Fibroblast of villous mesenchyme (primary cell): ENCODE measurements around the gene TBPL2. TPM values are rescaled to one million over a fixed set of nuclear protein-coding genes. Genes with fewer than 3 reads are reported as not detected.
A peak's percentile ranks its signal among the peaks of the same experiment; 100 is the strongest.

Source experiments
- DNase-seq: peaks from one replicate; pipeline ENCODE4 v3.0.0-alpha.2; 2010; ENCODE audit warnings: low read depth
- H3K4me3 ChIP-seq: 2 replicates; pipeline ENCODE4 v1.5.1; 2011; ENCODE audit warnings: low read depth, mild to moderate bottlenecking, low read length
- total RNA-seq: library from RNA; depleted of rRNA; stranded (reverse); fragments of >200 nt; gene quantifications from 2 replicates; pipeline ENCODE4 v1.2.3, GENCODE V29; 2012
- TF ChIP-seq, protein P1 (sequence below): IDR thresholded peaks from 2 replicates; pipeline ENCODE4 v1.5.1; 2012; ENCODE audit warnings: low read depth, mild to moderate bottlenecking, low read length; ENCODE audit not compliant: insufficient read depth

TBPL2 gene
- total RNA-seq, 1 donor: not detected

DNA sequence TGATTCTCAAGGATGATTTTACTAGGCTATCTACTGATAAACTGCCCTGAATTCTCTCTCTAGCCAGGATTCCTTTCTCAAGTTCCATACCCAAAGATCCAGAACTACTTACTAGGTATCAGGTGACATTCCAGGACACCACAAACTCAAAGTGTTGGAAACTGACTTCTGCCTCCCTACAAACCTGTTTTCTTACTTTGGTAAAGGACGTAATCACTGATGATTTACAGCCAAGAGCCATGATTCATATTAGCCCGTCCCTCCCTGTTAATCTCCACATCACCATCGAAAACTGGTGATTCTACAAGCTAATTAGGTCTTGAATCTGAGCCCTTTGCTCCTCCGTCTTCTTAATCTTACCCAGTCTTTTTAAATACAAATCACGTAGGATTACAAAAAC, 27.7 kb downstream of the TBPL2 start:
- DNase-seq: peak; percentile 45
- TF ChIP-seq, protein P1, sequence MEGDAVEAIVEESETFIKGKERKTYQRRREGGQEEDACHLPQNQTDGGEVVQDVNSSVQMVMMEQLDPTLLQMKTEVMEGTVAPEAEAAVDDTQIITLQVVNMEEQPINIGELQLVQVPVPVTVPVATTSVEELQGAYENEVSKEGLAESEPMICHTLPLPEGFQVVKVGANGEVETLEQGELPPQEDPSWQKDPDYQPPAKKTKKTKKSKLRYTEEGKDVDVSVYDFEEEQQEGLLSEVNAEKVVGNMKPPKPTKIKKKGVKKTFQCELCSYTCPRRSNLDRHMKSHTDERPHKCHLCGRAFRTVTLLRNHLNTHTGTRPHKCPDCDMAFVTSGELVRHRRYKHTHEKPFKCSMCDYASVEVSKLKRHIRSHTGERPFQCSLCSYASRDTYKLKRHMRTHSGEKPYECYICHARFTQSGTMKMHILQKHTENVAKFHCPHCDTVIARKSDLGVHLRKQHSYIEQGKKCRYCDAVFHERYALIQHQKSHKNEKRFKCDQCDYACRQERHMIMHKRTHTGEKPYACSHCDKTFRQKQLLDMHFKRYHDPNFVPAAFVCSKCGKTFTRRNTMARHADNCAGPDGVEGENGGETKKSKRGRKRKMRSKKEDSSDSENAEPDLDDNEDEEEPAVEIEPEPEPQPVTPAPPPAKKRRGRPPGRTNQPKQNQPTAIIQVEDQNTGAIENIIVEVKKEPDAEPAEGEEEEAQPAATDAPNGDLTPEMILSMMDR: no peak
- H3K4me3 ChIP-seq: no peak overlapping the region

DNA sequence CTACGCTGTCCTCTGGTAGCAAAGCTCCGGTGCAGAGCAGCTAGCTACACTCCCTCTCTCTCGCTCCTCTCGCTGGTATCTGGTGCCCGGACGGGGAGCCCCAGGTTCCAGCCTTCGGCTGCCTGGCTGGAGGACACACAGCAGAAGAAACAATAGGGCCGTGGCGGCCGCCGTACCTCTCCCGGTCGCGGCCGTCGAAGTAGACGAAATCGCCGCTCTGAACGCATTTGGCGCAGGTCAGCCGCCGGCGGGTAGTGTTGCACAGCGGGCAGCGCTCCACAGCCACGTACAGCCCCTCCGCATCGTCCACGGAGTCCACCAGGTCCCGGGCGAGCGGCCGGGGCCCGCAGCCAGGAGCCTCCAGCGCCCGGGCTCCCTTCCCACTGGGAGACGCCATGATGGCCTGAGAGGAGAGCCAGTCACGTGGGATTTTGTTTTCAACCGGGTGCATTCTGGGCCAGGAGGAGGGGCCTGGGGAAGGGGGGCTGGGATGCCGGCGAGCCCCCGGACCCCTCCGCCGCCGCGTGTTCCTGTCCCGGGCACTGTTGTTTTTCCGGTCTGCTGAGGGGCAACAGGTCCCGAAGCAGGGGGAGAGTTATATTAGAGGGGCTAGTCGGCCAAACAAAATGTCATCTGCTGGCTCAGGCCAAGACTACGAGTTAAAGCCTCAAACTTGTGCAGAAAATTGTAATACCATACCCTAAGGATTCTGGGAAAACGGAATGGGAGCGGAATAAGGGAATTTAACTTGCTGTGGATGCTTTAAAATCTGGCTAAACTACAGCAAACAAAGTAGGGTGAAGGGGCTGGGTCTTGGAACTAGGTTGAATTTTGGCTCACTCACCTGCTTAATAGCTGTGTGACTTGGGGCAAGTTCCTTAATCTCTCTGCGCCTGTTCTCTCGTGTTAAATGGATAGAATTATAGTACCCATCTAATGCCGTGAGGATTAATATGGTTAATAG, 28.7 kb downstream of the TBPL2 start, which contains the start of gene ATG14:
Gene ATG14 (minus strand): TSS at position 405 of the 964 bp plus-strand sequence. CDS start 8 bp downstream, at position 397.
- peak within 1 kb of the TSS; percentile 91 for H3K4me3 ChIP-seq
- DNase-seq: peak; percentile 83
- TF ChIP-seq, protein P1: no peak

DNA sequence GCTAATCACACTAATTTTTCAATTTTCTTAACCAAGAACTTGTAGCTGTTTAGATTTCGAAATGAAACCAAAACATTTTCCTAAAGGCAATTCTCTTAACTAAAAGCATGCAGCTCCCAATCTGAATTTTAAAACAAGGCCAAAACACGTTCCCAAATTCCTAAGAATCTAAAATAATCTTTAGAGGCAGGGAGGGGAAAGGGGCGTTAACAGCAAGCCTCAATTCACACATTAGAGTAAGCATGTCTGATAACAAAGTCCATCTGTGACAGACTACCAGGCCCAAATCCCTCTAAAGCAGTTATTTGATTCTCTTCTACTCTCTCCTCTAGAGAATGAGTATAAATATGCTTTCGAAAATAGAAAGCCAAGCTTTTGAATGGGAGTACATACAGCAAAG, 29.5 kb downstream of the TBPL2 start:
- DNase-seq: no peak
- peak overlapping the region; percentile 91 for H3K4me3 ChIP-seq
- TF ChIP-seq, protein P1: no peak

DNA sequence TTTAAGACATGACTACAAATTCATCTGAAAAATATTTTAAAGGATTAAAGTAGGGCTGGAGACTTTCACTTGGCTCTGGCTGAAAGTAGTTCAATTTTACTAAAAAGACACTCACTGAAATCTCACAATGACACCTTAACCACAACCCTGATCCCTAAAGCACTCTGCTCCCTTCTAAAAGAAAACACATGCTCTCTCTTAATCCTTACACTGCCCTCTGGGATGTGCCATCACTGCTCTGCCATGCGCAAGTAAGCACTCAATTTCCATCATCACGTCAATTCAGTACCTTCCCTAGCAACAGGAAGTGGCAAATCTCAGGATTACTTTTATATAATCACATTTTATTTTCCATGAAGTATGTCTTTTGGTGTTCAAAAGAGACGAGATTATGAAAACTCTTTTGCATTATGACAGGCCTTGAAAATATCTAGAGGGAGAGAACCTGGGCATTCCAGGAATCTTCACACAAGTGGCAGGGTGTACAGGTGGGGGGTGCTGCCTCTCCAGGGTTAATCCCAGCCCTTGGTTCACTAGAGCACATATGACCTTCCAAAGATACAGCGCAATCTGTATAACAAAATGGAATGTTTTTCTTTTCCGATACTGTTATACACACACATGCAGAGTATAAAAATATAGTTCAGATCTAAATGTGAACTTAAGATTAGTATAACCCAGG, 36.1 kb downstream of the TBPL2 start:
- no peak overlapping the region for H3K4me3 ChIP-seq
- TF ChIP-seq, protein P1: no peak
- DNase-seq: no peak

DNA sequence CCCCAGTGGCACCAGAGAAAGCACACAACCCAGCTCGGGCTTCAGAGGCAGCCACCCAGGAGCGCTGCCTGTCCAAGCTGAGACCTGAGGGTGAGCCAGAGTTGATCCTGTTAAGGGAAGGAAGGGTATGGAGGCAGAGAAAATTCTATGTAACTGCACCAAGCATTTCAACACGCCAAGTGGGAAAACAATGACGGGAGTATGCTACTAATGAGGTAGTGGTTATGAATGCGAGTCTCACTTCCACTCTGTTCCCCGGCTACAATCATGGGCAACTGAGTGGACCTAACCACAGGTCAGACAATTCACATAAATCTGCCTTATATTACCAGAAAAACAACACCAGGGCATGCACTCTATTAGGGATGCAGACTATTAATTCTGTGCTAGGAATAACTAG, 38.7 kb downstream of the TBPL2 start:
- DNase-seq: no peak
- no peak overlapping the region for H3K4me3 ChIP-seq
- TF ChIP-seq, protein P1: no peak

DNA sequence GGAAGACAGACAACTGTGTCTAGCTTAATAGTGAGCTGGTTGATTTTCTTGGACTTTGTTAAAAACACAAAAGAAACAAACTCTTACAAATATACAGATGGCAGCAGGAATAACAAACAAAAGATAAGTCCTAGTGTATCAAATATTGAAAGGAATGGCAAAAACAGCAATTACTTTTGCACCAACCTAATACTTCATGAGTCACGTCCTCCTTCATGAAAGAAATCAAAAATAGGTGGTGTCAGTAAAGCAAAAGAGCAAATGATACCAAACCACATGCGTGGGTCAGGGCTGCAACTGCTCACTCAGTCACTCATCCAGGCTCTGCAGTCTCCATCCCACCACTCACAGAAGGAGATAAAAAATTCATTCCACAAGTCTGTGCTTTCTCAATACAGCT, 40.6 kb downstream of the TBPL2 start:
- TF ChIP-seq, protein P1: no peak
- no peak overlapping the region for H3K4me3 ChIP-seq
- no peak for DNase-seq
